GM21515 (cell line): ENCODE results near the gene CACNA1A.
"Not testable (repeated sequence)": the region's sequence is repeated elsewhere in the genome, so short reads cannot be mapped to it uniquely, and the experiment has no call there.

Source experiments
- ATAC-seq: cut with Tn5 transposase; IDR thresholded peaks from one replicate; pipeline ENCODE4 v1.9.1; 2021; ENCODE audit not compliant: unreplicated experiment

Gene CACNA1A

DNA sequence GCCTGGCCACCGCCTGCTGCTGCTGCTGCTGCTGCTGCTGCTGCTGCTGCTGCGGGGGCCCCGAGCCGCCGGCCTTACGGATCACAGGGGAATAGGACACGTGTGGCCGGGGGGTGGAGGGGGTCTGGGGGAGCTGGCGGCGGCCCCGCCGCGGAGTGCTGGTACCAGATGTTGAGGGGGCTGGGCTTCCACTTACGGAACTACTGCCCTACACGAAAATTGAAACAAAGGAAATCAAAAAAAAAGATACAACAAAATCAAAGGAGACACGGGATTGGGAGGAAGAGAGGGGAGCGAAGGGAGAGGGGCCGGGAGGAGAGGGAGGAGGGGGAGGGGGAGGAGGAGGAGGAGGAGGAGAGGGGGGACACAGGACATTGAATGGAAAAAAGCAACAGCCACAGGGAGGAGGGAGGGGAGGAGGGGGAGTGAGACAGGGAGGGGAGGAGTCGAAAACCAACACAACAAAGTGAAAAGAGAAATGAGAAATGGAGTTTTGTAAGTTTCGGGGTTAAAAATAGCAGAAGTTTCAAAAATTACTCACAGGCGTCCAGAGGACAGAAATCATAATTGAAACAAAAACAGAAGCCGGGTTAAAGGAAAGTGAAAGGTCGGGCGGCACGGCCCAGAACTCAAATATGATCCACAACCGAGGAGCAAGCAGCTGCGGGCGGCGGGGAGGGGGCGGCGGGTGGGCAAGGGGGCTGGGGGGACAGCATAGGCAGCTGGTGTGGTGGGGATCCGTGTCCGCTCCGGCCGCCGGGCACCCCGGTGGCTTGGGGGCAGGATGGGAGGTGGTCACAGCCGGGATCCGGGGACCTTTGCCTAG, 298.2 kb downstream of the CACNA1A start:
- peak; percentile 47 for ATAC-seq

DNA sequence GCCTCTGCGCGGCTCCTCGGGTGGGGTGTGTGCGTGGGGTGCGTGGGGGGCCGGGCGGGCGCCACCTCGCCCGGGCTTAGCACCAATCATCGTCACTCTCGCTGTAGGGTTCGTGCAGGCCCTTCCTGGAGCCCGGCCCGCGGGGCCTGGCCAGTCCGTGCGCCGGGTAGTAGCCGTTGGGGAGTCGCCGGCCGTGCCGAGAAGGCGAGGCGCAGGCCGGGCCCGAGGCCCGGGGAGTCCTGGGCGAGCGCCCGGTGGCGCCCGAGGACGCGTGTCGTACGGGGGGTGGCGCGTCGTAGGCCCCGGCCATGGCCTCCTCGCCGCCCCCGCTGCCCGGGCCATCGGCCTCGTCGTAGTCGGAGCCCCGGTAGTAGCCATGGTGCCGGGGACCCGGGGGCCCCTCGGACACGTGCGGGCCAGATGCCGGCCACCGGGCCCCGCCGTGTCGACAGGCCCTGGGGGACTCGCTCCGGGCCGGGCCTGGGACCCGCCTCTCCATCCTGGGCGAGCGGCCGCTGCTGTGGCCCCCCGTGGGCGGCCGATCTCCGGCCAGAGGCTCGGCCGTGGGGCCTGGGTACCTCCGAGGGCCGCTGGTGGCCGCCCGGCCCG, 298.9 kb downstream of the CACNA1A start:
- ATAC-seq, result no peak

DNA sequence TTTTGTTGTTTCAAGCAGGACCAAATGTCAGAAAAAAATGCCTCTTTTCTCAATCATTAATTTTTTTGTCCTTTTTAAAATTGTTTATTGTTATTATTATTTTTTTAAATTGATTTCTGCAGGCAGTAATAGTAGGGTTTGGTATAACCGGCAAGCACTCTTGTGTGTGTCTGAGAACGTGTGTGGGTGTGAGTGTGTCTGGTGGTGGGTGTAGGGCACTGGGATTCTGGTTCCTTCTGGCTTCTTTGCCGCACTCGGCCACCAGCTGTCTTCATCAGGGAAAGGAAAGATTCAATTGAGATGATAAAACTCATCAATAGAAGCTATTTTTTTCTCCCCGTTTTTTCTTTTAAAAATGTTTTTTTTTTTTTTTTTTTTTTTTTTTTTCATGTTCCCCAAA, 299.7 kb downstream of the CACNA1A start:
- ATAC-seq, result no peak

DNA sequence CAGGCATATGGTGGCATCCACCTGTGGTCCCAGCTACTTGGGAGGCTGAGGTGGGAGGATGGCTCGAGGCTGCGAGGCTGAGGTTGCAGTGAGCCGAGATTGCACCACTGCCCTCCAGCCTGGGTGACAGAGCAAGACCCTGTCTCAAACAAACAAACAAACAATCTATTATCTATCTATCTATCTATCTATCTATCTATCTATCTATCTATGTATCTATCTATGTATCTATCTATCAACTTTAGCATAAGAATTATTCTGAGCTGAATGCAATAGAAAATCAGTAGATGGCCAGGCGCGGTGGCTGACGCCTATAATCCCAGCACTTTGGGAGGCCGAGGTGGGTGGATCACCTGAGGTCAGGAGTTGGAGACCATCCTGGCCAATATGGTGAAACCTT, 304.2 kb downstream of the CACNA1A start:
- ATAC-seq, result not testable (repeated sequence)

DNA sequence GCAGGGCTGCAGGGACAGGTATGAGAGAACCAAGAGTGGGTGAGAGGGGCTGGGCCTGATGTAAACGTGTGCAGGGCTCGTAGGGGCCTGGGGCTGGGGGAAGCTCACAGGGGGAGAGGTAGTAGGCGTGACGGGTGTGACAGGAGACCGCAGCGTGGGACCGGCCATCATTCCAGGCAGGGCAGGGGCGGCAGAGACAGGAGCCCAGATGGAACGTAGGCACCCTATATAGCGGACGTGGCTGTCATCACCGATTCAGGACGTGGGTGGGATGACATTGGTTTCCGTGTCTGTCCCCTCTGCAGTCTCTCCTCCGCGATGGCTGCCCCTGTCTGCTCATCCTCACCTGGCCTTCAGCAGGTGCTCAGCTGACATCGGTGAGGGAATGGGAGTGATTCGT, 307.6 kb downstream of the CACNA1A start:
- no peak for ATAC-seq

DNA sequence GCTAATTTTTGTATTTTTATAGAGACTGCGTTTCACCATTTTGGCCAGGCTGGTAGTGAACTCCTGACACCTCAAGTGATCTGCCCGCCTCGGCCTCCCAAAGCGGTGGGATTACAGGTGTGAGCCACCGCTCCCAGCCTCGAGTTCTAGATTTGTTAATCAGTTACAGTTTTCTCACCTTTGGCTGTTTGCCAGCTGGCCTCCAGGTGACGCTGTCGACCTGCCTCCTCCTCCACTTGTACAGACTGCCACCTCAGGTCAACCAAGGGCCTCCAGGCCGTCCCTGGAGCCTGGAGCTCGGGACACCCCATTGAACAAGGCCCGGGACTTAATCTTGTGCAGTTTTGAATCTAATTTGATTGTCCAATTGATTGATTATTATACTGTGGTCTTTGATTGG, 310.6 kb downstream of the CACNA1A start:
- no peak for ATAC-seq

DNA sequence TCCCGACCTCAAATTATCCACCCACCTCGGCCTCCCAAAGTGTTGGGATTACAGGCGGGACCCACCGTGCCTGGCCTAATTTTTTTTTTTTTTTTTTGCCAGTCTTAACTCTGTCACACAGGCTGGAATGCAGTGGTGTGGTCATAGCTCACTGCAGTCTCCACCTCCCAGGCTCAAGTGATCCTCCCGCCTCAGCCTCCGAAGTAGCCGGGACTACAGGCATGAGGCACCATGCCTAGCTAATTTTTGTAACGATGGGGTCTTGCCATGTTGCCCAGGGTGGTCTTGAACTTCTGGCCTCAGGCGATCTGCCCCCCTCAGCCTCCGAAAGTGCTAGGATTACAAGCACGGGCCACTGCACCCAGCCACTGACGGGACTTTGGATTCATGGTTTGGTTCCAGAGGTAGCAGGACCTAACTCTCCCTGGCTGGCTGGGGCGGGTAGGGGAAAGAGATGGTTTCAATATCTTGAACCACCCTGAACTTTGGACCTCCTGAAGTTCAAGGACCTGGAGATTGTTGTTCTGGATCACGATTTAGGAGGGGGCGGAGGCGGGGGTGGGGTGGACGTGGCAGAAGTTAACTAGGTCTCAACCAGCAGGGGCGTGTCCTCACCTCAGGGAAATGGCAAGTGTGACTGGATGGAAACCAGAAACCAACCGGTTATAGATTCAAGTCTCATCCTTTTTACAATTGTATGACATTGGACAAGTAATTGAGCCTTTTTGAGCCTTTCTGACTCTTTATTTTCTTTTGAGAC, 315.3 kb downstream of the CACNA1A start:
- no peak for ATAC-seq

DNA sequence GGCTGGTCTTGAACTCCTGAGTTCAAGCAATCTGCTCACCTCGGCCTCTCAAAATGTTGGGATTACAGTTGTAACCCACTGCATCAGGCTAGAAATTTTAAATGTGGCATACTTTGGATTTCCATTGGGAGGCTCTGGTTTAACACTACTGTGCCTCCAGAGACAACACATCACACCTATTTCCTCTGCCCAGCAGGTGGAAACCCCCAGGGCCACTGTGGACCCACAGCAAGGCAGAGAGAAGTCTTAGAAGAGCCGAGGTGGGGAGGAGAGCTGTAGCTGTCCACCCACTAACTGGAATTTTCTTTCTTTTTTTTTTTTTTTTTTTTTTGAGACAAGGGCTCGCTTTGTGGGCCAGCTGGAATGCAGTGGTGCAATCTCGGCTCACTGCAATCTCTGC, 316.7 kb downstream of the CACNA1A start:
- no peak for ATAC-seq

DNA sequence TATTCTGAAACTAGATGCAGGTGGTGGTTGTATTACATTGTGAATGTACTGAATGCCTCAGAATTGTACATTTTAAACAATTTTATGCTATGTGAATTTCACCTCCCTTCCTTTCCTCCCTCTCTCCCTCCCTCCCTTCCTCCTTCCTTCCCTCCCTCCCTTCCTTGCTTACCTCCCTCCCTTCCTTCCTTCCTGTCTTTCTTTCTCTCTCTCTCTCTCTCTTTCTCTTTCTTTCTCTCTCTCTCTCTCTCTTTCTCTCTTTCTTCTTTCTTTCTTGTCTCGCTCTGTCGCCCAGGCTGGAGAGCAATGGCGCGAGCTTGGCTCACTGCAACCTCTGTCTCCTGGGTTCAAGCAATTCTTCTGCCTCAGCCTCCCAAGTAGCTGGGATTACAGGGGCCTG, 318.9 kb downstream of the CACNA1A start:
- no peak for ATAC-seq

DNA sequence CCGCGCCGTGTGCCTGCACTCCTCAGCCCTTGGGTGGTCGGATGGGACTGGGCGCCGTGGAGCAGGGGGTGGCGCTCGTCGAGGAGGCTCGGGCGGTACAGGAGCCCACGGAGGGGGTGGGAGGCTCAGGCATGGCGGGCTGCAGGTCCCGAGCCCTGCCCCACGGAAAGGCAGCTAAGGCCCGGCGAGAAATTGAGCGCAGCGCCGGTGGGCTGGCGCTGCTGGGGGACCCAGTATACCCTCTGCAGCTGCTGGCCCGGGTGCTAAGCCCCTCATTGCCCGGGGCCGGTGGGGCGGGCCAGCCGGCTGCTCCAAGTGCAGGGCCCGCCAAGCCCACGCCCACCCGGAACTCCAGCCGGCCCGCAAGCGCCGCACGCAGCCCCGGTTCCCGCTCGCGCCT, 319.6 kb downstream of the CACNA1A start:
- not testable (repeated sequence) for ATAC-seq

DNA sequence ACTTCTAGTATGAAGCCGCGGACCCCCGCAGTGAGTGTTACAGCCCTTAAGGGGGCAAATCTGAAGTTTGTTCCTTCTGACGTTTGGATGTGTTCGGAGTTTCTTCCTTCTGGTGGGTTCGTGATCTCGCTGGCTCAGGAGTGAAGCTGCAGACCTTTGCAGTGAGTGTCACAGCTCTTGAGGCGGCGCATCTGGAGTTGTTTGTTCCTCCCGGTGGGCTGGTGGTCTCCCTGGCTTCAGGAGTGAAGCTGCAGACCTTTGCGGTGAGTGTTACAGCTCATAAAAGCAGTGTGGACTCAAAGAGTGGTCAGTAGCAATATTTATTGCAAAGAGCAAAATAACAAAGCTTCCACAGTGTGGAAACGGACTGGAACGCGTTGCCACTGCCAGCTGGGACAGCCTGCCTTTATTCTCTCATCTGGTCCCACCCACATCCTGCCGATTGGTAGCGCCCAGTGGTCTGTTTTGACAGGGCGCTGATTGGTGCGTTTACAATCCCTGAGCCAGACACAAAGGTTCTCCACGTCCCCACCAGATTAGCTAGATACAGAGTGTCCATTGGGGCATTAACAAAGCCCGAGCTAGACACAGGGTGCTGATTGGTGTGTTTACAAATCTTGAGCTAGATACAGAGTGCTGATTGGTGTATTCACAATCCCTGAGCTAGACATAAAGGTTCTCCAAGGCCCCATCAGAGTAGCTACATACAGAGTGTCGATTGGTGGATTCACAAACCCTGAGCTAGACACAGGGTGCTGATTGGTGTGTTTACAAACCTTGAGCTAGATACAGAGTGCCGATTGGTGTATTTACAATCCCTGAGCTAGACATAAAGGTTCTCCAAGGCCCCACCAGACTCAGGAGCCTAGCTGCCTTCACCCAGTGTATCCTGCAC, 320.3 kb downstream of the CACNA1A start:
- not testable (repeated sequence) for ATAC-seq

DNA sequence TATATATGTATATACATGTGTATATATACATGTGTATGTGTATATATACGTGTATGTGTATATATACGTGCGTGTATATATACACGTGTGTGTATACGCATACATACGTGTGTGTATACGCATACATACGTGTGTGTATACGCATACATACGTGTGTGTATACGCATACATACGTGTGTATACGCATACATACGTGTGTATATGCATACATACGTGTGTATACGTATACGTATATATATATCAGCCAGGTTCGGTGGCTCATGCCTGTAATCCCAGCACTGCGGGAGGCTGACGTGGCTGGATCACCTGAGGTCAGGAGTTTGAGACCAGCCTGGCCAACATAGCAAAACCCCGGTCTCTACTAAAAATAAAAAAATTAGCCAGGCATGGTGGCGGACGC, 321.4 kb downstream of the CACNA1A start:
- ATAC-seq, result not testable (repeated sequence)

DNA sequence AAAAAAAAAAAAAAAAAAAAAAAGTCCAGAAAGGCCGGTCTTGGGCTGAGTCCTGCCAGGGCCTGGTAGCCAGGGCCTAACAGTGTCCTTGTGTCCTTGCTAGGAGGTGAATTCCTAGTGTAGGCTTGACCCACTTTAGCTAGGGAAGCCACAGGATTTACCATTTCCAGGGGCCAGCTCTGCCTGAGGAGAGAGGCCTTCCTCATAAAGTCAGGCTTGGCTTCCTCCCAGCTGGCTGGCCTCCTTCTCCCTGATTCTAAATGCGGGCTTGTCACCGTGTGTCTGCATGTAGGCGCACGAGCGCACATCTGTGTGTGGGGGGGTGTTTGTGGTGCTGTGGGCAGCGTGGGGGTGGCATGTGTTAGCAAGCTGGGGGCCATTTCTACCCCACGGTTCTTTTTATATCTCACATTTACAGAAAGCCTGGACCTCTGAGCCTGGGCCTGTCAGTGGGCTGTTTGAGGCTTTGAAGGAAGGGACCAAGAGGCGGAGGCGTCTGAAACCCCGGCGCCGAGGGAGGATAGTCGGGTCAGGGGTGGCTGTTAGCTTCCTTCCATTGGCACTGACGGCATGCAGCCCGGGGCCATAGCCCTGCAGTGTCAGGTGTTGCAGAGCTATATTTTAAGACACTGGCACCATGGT, 324.4 kb downstream of the CACNA1A start:
- no peak for ATAC-seq

DNA sequence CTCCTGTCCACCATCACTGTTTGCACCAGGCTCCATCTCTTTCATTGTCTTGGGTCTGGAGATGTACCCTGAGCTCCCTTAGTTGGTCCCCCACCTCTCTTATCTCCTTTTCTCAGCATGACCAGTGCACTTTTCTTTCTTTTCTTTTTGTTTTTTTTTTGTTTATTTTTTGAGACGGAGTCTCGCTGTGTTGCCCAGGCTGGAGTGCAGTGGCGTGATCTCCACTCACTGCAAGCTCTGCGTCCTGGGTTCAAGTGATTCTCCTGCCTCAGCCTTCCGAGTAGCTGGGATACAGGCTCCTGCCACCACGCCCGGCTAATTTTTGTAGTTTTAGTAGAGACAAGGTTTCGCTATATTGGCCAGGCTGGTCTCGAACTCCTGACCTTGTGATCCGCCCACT, 328.0 kb downstream of the CACNA1A start:
- ATAC-seq, result not testable (repeated sequence)

DNA sequence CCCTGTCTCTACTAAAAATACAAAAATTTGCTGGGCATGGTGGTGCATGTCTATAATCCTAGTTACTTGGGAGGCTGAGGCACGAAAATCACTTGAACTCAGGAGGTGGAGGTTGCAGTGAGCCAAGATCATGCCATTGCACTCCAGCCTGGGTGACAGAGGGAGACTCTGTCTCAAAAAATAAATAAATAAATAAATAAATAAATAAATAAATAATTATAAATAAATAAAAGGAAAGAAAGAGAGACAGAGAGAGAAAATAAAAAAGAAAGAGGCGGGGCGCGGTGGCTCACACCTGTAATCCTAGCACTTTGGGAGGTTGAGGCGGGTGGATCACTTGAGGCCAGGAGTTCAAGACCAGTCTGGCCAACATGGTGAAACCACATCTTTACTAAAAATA, 328.7 kb downstream of the CACNA1A start:
- not testable (repeated sequence) for ATAC-seq

DNA sequence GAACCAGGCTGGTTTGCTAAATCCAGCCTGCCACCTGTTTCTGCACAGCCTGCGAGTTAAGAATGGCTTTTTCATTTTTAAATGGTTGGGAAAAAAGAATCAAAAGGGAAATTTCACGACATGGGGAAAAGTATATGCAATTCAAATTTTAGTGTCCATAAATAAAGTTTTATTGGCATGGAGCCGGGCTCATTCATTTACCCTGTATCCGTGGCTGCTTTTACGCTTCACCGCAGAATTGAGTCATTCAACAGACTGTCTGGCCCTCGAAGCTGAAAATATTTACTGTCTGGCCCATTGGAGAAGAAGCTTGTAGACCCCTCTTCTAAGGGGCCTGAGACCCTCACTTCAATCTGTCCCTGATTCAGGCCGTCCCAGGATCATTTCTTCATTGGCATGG, 329.9 kb downstream of the CACNA1A start:
- ATAC-seq, result no peak

DNA sequence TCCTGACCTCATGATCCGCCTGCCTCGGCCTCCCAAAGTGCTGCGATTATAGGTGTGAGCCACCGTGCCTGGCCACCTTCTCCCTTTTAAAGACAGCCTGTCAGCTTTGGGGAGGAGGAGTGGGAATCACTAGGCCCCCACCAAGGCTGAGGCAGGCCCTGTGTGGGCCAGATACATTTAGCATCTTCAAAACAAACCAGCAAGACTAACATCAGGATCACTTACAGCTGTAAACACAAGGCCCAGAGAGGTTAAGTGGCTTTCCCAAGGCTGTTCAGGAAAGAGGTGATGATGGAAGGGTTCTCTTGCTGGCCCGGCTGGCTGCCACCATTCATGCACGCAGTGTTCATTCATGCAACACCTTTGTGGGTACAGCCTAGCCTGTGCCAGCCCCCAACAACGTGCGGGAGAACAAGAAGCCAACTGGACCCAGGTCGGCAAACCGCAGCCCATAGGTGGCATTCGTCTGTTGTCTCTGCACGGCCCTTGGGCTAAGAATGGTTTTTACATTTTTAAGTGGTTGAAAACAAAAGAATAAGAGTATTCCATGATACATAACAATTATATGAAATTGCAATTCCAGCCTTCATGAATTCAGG, 333.0 kb downstream of the CACNA1A start:
- ATAC-seq, result no peak

DNA sequence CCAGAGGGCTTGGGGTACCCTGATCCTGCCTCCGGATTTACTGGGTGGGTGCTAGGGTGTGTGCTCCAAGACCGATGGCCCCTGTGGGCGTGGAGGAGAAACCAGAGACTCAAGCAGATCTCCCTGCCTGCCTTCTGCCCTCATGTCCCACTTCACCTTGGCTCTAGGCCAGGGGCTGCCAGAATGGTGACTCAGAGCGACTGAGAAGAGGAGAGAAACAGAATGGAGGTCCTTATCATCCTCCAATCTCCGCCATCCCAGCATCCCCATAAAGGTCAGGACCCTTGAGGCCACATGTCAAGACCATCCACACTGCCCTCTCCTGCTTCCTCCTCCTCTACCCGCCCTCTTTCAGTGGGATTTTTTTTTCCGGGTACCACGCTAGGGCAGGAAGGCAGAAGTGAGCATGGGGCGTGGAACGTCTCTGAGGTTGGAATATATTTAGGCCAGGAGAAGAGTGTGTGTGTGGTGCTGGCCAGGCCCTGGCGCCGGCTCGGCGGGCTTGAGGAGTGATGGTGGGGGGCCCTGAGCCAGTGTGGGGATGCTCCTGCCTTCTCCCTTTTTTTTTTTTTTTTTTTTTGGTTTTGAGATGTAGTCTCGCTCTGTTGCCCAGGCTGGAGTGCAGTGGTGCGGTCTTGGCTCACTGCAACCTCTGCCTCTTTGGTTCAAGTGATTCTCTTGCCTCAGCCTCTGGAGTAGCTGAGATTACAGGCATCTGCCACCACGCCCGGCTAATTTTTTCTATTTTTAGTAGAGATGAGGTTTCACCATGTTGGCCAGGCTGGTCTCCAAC, 333.7 kb downstream of the CACNA1A start:
- no peak for ATAC-seq

DNA sequence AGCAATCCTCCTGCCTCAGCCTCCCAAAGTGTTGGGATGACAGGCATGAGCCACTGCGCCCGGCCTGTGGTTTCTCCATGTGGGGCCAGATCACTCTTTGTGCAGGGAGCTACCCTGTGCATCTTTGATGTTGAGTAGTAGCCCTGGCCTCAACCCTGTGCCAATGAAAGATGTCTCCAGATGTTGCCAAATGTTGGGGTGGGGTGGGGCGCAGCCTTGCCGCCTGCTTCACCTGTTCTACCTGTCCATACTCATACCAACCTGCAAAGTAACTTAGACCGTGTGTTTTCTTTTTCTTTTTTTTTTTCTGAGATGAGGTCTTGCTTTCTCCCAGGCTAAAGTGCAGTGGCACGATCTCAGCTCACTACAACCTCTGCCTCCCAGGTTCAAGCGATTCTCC, 335.1 kb downstream of the CACNA1A start:
- no peak for ATAC-seq
